HG02852 (cell line): ENCODE measurements around the gene PNP.
A peak's percentile ranks its signal among the peaks of the same experiment; 100 is the strongest.

ENCODE experiments used
- ATAC-seq: cut with Tn5 transposase; IDR thresholded peaks from one replicate; pipeline ENCODE4 v1.9.1; 2021; ENCODE audit warnings: mild to moderate bottlenecking, moderate library complexity; ENCODE audit not compliant: unreplicated experiment

PNP gene

DNA sequence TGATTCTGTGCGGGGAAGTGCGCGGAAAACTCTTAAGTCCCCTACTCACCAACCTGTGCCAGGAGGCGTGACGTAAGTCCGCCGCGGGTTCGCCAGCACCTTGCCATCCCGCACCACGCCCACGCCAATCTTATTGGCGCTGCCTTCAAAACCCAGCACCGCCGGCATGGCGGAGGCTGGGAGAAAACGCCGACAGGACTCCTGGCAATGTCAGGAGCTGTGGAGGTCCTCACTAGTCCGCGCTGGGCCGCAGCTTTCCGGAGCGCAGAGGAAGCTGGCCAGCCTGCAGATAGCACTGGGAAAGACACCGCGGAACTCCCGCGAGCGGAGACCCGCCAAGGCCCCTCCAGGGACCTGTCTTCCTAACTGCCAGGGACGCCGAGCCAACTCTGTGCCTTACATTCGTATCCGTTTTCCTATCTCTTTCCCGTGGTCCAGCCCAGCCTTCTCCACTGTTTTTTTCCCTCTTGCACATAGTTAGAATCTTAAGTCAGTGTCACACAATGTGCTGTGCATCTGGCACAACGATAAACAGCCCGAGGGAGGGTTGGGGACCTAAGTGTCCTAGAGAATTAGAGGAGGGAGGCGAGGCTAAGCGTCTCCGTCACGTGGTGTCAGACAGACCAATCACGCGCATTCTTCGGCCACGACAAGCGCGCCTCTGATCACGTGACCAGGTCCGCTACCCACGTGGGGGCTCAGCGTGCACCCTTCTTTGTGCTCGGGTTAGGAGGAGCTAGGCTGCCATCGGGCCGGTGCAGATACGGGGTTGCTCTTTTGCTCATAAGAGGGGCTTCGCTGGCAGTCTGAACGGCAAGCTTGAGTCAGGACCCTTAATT, 14.5 kb upstream of the PNP start, which contains the start of the genes APEX1 and OSGEP:
Gene APEX1, plus strand, starts transcription at position 711 of the 839 bp plus-strand sequence. CDS start 420 bp downstream, outside the sequence.
Gene OSGEP, minus strand, starts transcription at position 297 of the 839 bp plus-strand sequence. Its CDS starts 129 bp downstream, at position 168.
- ATAC-seq, result peak; percentile 87

- ATAC-seq, result peak; percentile 54
Measured at GRCh38 chr14:20455355-20456300, 13.6 kb upstream of the PNP start.

- ATAC-seq, result no peak
Measured at GRCh38 chr14:20456971-20457370, 12.2 kb upstream of the PNP start.

GRCh38 chr14:20458031-20458789, 11.0 kb upstream of the PNP start:
- ATAC-seq, result no peak

GRCh38 chr14:20460458-20461224, 8.6 kb upstream of the PNP start:
- ATAC-seq, result peak; percentile 7

GRCh38 chr14:20461225-20462141, 7.7 kb upstream of the PNP start, which contains the start of gene PIP4P1:
Gene PIP4P1 (minus strand): TSS chr14:20461434. CDS start chr14:20461325, 109 bp downstream.
- ATAC-seq, result peak; percentile 93

- no peak for ATAC-seq
Measured at GRCh38 chr14:20468764-20469241, 403 bp upstream of the PNP start.

GRCh38 chr14:20469890-20470602, 840 bp downstream of the PNP start:
- ATAC-seq, result peak; percentile 28

DNA sequence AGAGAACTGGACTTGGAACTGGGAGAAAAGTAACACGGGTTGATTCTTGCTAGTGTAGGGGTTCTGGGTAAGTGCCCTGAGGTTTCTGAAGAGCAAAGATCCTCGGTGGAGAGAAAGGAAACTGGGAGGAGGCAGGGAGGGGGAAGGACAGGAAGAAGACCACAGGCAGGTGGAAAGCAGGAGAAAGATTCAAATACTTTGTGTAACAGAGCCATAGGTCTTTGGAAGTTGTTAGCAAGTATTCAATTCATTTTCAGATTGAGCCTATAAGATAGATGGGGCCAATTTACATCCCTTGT, 1.3 kb downstream of the PNP start:
- no peak for ATAC-seq

GRCh38 chr14:20472536-20473169, 3.4 kb downstream of the PNP start:
- no peak for ATAC-seq

DNA sequence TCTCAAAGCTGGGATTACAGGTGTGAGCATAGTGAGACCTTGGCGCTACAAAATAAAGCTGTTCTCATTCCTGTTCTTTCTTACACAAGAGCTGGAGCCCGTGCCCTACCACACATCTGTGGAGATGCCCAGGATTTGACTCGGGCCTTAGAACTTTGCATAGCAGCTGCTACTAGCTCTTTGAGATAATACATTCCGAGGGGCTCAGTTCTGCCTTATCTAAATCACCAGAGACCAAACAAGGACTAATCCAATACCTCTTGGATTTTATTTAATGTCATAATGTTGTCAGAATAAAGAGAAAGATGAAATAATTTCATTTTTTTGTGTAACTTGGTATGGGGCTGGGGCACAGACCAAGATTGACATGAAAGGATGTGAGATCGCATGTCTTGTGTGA, 7.6 kb downstream of the PNP start:
- no peak for ATAC-seq

DNA sequence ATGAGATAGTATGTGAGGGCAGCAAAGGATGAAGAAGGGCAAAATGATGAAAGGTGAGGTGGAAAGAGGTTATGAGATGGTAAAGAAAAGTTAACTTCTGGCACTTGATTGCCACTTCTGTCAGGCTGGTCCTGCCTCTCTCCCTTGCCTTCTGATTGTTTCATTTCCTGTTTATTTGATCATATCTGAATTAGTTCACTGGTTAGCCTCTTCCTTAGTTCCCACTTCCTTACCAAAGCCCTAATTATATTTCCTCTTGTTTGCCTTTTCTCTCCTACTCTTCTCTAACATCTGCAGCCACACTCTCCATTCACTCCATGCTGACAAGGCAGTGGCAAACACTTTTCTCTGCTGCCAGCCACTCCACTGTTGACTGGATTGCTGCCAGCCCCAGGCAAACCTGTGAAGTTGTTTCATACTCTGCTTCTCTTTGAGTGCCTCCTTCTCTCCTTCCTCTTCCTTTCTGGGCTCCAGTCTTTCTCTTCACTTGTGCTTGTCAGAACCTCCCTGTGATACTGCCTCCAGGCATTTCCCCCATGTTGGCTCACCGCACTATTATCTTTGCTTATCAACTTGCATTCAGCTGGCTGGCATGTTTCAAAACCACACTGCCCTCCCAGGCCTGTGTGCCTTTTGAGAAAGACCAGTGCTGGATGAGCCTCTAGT, 8.1 kb downstream of the PNP start:
- no peak for ATAC-seq

DNA sequence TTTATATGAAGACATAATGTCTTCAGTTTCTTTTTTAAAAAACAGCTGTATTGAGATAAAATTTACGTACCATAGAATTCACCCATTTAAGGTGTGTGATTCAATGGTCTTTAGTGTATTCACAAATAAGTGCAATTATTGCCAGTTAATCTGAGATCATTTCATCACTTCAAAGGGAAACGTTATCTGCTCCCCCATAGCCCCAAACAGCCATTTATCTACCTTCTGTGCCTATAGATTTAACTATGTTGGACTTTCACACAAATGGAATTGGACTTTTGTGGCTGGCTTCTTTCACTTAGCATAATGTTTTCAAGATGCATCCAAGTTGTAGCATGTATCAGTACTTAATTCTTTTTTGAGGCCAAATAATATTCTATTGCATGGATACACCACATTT, 9.7 kb downstream of the PNP start:
- ATAC-seq, result no peak

DNA sequence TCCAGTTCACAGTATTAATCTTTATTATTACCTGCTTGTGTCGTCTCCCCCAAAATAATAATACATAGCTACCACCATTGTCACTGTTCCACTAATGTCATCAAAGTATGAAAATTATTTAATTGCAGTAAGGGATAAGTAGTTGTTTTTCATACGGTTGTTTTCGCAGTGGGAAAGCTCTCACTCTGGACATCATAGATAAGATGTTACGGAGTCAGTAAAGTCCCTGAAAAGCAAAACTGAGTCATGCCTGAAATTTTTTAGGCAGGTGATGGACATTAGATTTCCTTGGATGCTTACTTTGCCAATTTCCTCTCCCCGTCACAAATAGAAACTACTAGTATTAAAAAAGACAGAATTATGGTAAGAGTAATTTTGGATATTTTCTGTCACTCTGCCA, 13.2 kb downstream of the PNP start:
- no peak for ATAC-seq

GRCh38 chr14:20485900-20486299, 16.7 kb downstream of the PNP start:
- no peak for ATAC-seq

GRCh38 chr14:20486684-20487395, 17.6 kb downstream of the PNP start:
- no peak for ATAC-seq

DNA sequence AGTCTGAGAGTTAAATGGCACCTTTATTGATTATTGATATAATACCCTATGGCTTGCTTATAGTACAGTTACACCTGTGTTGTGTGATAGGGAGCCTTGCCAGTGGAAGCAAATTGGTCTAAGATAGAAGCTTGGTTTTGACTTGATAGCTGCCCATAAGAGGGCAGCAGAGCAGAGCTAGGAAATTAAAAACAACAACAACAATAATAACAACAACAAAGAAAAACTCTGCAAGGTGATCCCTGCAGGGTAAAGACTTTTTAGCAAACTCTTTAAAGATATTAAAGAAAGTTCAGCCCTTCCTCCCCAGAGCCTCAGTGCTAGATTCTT, 18.2 kb downstream of the PNP start:
- ATAC-seq, result no peak
